GM23338 (cell line): ENCODE measurements around the gene MORC2. TPM values are rescaled to one million over a fixed set of nuclear protein-coding genes. Genes with fewer than 3 reads are reported as not detected.

ENCODE experiments used
- ATAC-seq: fragments of 200-7000 bp; cut with Tn5 transposase; 3 replicates; pipeline ENCODE4 v1.9.1; 2020
- DNase-seq: peaks from one replicate; pipeline ENCODE4 v3.0.0-alpha.2; 2015; ENCODE audit warnings: low spot score
- H2AFZ ChIP-seq: fragments of 200-600 bp; sonication (generic); 2 replicates; pipeline ENCODE4 v1.8.0; 2016; ENCODE audit warnings: antibody characterized with exemption, mild to moderate bottlenecking, moderate library complexity
- H3F3A ChIP-seq: fragments of 200-600 bp; sonication (generic); replicated peaks from 2 replicates; pipeline ENCODE4 v1.8.0; 2017; ENCODE audit warnings: antibody characterized with exemption, mixed run types, low read depth
- H3K27ac ChIP-seq: fragments of 200-600 bp; sonication (generic); 2 replicates; pipeline ENCODE4 v1.6.1; 2016; ENCODE audit warnings: low read depth
- H3K27me3 ChIP-seq: fragments of 200-600 bp; sonication (generic); 2 replicates; pipeline ENCODE4 v1.8.0; 2016; ENCODE audit warnings: mild to moderate bottlenecking, mixed run types, moderate library complexity; ENCODE audit not compliant: insufficient read depth
- H3K36me3 ChIP-seq: fragments of 200-600 bp; sonication (generic); 2 replicates; pipeline ENCODE4 v1.8.0; 2016; ENCODE audit warnings: mild to moderate bottlenecking; ENCODE audit not compliant: insufficient read depth
- H3K4me1 ChIP-seq: fragments of 200-600 bp; sonication (generic); 2 replicates; pipeline ENCODE4 v1.8.0; 2016; ENCODE audit warnings: mild to moderate bottlenecking, moderate library complexity; ENCODE audit not compliant: insufficient read depth
- H3K4me2 ChIP-seq: fragments of 200-600 bp; sonication (generic); 2 replicates; pipeline ENCODE4 v1.7.1; 2017; ENCODE audit warnings: mixed run types
- H3K4me3 ChIP-seq: fragments of 200-600 bp; sonication (generic); 2 replicates; pipeline ENCODE4 v1.6.1; 2016; ENCODE audit warnings: mixed run types
- H3K79me2 ChIP-seq: fragments of 200-600 bp; sonication (generic); replicated peaks from 2 replicates; pipeline ENCODE4 v1.8.0; 2017; ENCODE audit warnings: mild to moderate bottlenecking; ENCODE audit not compliant: insufficient read depth
- H3K9me2 ChIP-seq: fragments of 200-600 bp; sonication (generic); 2 replicates; pipeline ENCODE4 v1.8.0; 2017; ENCODE audit not compliant: insufficient read depth
- H4K20me1 ChIP-seq: fragments of 200-600 bp; sonication (generic); replicated peaks from 2 replicates; pipeline ENCODE4 v1.8.0; 2017; ENCODE audit warnings: mild to moderate bottlenecking; ENCODE audit not compliant: insufficient read depth
- H3K27ac Mint-ChIP-seq: 2 replicates; pipeline ENCODE4 v1.8.0; 2020; ENCODE audit warnings: inconsistent platforms, mild to moderate bottlenecking, moderate library complexity, mixed read lengths
- H3K27me3 Mint-ChIP-seq: 3 replicates; pipeline ENCODE4 v1.8.0; 2022; ENCODE audit warnings: low read depth, mild to moderate bottlenecking, moderate library complexity, mixed read lengths, inconsistent platforms; ENCODE audit not compliant: insufficient read depth, poor library complexity
- H3K36me3 Mint-ChIP-seq: 3 replicates; pipeline ENCODE4 v1.8.0; 2021; ENCODE audit warnings: low read depth, mild to moderate bottlenecking, inconsistent platforms, moderate library complexity, mixed read lengths
- H3K4me1 Mint-ChIP-seq: 3 replicates; pipeline ENCODE4 v1.8.0; 2020; ENCODE audit warnings: mild to moderate bottlenecking, inconsistent platforms, mixed read lengths
- H3K4me3 Mint-ChIP-seq: 3 replicates; pipeline ENCODE4 v1.8.0; 2021; ENCODE audit warnings: moderate library complexity, mild to moderate bottlenecking, inconsistent platforms, mixed read lengths
- H3K9me3 Mint-ChIP-seq: 3 replicates; pipeline ENCODE4 v1.8.0; 2020; ENCODE audit warnings: moderate library complexity, mild to moderate bottlenecking, inconsistent platforms, mixed read lengths
- CTCF ChIP-seq, 2 experiments: fragments of 200-600 bp in 1 of 2; sonication (generic) in 1 of 2; conservative IDR thresholded peaks; 2 replicates each; pipeline versions ENCODE4 v1.5.1 to v1.6.1; 2016 to 2017; ENCODE audit warnings: antibody characterized with exemption in 2 of 2, low read depth in 2 of 2, mild to moderate bottlenecking in 2 of 2, moderate library complexity in 1 of 2
- ETS1 ChIP-seq: IDR thresholded peaks from 2 replicates; pipeline ENCODE4 v1.6.1; 2016; ENCODE audit warnings: antibody characterized with exemption
- EZH2 ChIP-seq: fragments of 200-600 bp; sonication (generic); IDR thresholded peaks from one replicate; pipeline ENCODE4 v1.8.0; 2017; ENCODE audit warnings: antibody characterized with exemption, mild to moderate bottlenecking, low read depth; ENCODE audit not compliant: unreplicated experiment
- JUNB ChIP-seq: IDR thresholded peaks from one replicate; pipeline ENCODE4 v1.6.1; 2016; ENCODE audit warnings: antibody characterized with exemption; ENCODE audit not compliant: unreplicated experiment
- NANOG ChIP-seq: IDR thresholded peaks from 2 replicates; pipeline ENCODE4 v1.6.1; 2016; ENCODE audit warnings: antibody characterized with exemption, borderline replicate concordance
- POLR2AphosphoS5 ChIP-seq: IDR thresholded peaks from 2 replicates; pipeline ENCODE4 v1.6.1; 2016; ENCODE audit warnings: antibody characterized with exemption, low read depth
- STAT1 ChIP-seq: IDR thresholded peaks from one replicate; pipeline ENCODE4 v1.6.1; 2016; ENCODE audit warnings: antibody characterized with exemption; ENCODE audit not compliant: unreplicated experiment
- ZNF114 ChIP-seq: fragments of 250-450 bp; sonication (Bioruptor Pico); IDR thresholded peaks from 2 replicates; pipeline ENCODE4 v1.5.0; 2020; ENCODE audit warnings: mild to moderate bottlenecking, moderate library complexity
- ZNF462 ChIP-seq: fragments of 250-450 bp; sonication (Bioruptor Pico); IDR thresholded peaks from 2 replicates; pipeline ENCODE4 v1.5.0; 2020; ENCODE audit warnings: mild to moderate bottlenecking, moderate library complexity
- polyA plus RNA-seq: library from polyadenylated mRNA; unstranded; fragments of >200 nt; fragmentation: Nextera tagmentation; extraction: Ambion mirVana; gene quantifications from 2 replicates; pipeline ENCODE4 v1.2.1, GENCODE V29; 2016
- total RNA-seq: library from RNA; depleted of rRNA; stranded (reverse); fragments of >200 nt; shearing (Covaris generic); gene quantifications from 2 replicates; pipeline ENCODE4 v1.2.3, GENCODE V29; 2014

MORC2 gene
- total and polyA plus RNA-seq, 2 experiments from 2014 or later: 33.1 to 63.8 TPM

GRCh38 chr22:30982512-30982911, 13.9 kb upstream of the MORC2 start:
- Mint-ChIP-seq H3K27me3 (no peaks in the 10 kb centered on the region), H3K36me3 (peaks cover 39% of the 10 kb centered on the region; the same call in 2 of the 3 replicates), H3K4me3 (no peak overlapping the region), H3K9me3 (peaks cover 34% of the 10 kb centered on the region; the same call in 2 of the 3 replicates), H3K27ac (no peak overlapping the region), H3K4me1 (no peaks in the 10 kb centered on the region)
- ATAC-seq (no peak), DNase-seq (no peak)
- Histone ChIP-seq H3K9me2 (no peaks in the 10 kb centered on the region), H3K4me2 (no peak overlapping the region), H3K36me3 (peaks cover 3% of the 10 kb centered on the region; the same call in 1 of the 2 replicates), H3K4me1 (no peaks in the 10 kb centered on the region; the same call in 1 of the 2 replicates), H3K79me2 (peaks cover 15% of the 10 kb centered on the region), H3K4me3 (no peak overlapping the region), H3K27me3 (no peaks in the 10 kb centered on the region), H2AFZ (no peak overlapping the region), H4K20me1 (peaks cover 16% of the 10 kb centered on the region), H3F3A (no peaks in the 10 kb centered on the region), H3K27ac (no peak overlapping the region)
- no peak for TF ChIP-seq ETS1
- no peak for TF ChIP-seq JUNB
- no peak for TF ChIP-seq STAT1
- no peak for TF ChIP-seq CTCF (conservative IDR thresholded peaks at IDR 0.05; ENCODE audit: low read depth in 2 of 2)
- no peak for TF ChIP-seq ZNF462 (CRISPR knock-in tag)
- no peak for TF ChIP-seq NANOG
- TF ChIP-seq POLR2AphosphoS5: no peak
- TF ChIP-seq ZNF114 (CRISPR knock-in tag): no peak
- TF ChIP-seq EZH2: no peak
